ENCODE data around the gene SMARCA2.
A peak's percentile ranks its signal among the peaks of the same experiment; 100 is the strongest.
"Not testable (repeated sequence)": the region's sequence is repeated elsewhere in the genome, so short reads cannot be mapped to it uniquely, and the experiment has no call there.

Gene SMARCA2

DNA sequence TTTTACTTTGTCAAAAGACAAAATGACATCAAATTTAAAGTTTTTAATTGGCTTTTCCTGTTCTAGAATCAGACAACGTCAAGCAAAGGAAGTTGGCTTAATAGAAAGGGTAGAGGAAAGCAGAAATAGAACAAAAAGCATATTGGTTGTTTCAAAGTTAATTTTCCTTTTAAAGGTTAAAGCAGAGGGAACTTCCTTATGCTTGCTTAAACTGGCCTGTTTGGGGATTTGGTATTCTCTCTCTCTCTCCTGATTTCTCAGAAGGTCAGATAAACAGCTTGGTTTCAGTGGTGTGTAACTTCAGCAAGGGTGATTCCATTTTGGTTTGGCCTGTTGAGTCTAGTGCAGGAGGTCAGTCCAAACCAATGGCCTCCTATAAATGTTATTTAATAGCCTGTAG is 127.1 kb downstream of the SMARCA2 start:
- Histone ChIP-seq H3K36me3 (ENCODE audit: control insufficient read depth in 4 of 4, insufficient read depth in 4 of 4, low read length in 3 of 4) (peaks cover 12 to 43% (median 25%) of the 10 kb centered on the region in 4 experiments), H3K4me3 (ENCODE audit: control insufficient read depth in 1 of 7, extremely low read depth in 1 of 7, insufficient read depth in 4 of 7, low read depth in 2 of 7, low read length in 6 of 7) (no peak overlapping the region), H3K9me3 (ENCODE audit: control extremely low read depth in 1 of 5, control insufficient read depth in 4 of 5, insufficient read depth in 2 of 5, low read depth in 1 of 5, low read length in 4 of 5) (no peaks in the 10 kb centered on the region), H3K4me1 (ENCODE audit: control extremely low read depth in 1 of 4, control insufficient read depth in 4 of 4, insufficient read depth in 4 of 4, low read length in 3 of 4) (peaks cover 0 to 27% (median 8%) of the 10 kb centered on the region in 4 experiments), H3K27me3 (replicated peaks in 2 of 5; ENCODE audit: control insufficient read depth in 4 of 5, insufficient read depth in 5 of 5, low read length in 4 of 5) (no peaks in the 10 kb centered on the region), H3K27ac (ENCODE audit: insufficient read depth in 1 of 2, low read depth in 1 of 2, low read length in 2 of 2, poor library complexity in 1 of 2, severe bottlenecking in 2 of 2) (no peak overlapping the region)
- POLR2A ChIA-PET, result no interaction called here
- no peak for DNase-seq
- WGBS (ENCODE audit: insufficient coverage), result no CpG with 5 or more reads among the region's 1 CpG
- CTCF ChIA-PET, result interaction anchor here (0.8 to 1.9 kb wide), 6 partner anchors 8 to 39 kb away, joined by 3 to 10 read pairs (median 4); no protein-coding TSS in a partner anchor

DNA sequence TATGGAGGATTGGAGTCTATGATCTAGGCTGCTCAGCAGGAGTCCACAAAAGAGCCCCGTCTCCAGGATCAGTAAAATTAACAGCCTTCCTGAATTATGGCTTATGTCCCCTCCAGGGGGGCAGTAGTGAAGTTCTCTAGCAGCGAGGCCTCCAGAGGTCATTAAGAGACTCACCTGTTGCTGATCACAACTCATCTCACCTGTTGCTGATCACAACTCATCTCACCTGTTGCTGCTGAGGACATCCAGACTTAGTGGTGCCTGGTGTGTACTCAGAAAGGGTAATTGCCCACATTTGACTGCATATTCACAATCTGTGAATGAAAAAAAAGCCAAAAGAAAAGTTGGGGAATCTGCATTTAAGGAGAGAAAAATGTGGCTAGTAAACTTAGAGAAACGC is 129.5 kb downstream of the SMARCA2 start:
- WGBS (ENCODE audit: insufficient coverage), result 93% methylated on average over 2 of the region's 3 CpGs

DNA sequence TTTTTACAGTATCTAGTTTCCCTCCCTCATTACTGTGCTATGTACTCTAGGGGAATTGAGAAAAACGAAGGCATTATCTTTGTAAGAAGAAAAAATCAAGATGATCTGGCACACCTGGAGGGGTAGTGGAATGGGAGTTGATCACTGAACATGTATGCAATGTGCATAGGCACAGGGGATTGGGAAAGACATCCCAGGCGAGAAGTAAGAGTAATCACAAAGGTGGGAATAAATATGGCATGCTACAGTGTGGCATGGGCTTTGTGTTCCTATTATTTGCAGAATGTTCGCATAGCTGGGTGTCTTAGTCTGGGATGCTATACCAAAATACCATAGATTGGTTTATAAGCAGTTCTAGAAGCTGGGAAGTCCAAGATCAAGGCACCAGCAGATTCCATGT is 130.6 kb downstream of the SMARCA2 start:
- peak overlapping the region in 1 of 2 experiments; percentile 73 for H3K27ac ChIP-seq (ENCODE audit: insufficient read depth in 1 of 2, low read depth in 1 of 2, low read length in 2 of 2, poor library complexity in 1 of 2, severe bottlenecking in 2 of 2)

More for the DNA sequence above, 129.5 kb downstream of the SMARCA2 start:
- CTCF ChIA-PET, result interaction anchor here (8.8 kb wide), 1 partner anchor 32 kb away, joined by 189 read pairs; no protein-coding TSS in a partner anchor
- Histone ChIP-seq H3K36me3 (ENCODE audit: control insufficient read depth in 4 of 4, insufficient read depth in 4 of 4, low read length in 3 of 4) (peaks cover 12 to 32% (median 20%) of the 10 kb centered on the region in 4 experiments), H3K4me1 (ENCODE audit: control extremely low read depth in 1 of 4, control insufficient read depth in 4 of 4, insufficient read depth in 4 of 4, low read length in 3 of 4) (peaks cover 0 to 29% (median 8%) of the 10 kb centered on the region in 4 experiments), H3K27ac (ENCODE audit: insufficient read depth in 1 of 2, low read depth in 1 of 2, low read length in 2 of 2, poor library complexity in 1 of 2, severe bottlenecking in 2 of 2) (peak overlapping the region in 1 of 2 experiments; percentile 2), H3K27me3 (replicated peaks in 2 of 5; ENCODE audit: control insufficient read depth in 4 of 5, insufficient read depth in 5 of 5, low read length in 4 of 5) (no peaks in the 10 kb centered on the region), H3K9me3 (ENCODE audit: control extremely low read depth in 1 of 5, control insufficient read depth in 4 of 5, insufficient read depth in 2 of 5, low read depth in 1 of 5, low read length in 4 of 5) (peaks cover 0 to 3% (median 0%) of the 10 kb centered on the region in 5 experiments), H3K4me3 (ENCODE audit: control insufficient read depth in 1 of 7, extremely low read depth in 1 of 7, insufficient read depth in 4 of 7, low read depth in 2 of 7, low read length in 6 of 7) (no peak overlapping the region)
- POLR2A ChIA-PET, result no interaction called here
- DNase-seq, result no peak

DNA sequence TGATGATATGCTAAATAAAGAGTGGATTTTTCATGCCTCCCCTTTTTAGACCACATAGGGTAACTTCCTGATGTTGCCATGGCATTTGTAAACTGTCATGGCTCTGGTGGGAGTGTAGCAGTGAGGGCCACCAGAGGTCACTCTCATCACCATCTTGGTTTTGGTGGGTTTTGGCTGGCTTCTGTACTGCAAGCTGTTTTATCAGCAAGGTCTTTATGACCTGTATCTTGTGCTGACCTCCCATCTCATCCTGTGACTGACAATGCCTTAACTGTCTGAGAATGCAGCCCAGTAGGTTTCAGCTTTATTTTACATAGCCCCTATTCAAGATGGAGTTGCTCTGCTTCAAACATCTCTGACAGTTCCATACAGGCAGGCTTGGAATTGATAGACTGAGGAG is 131.6 kb downstream of the SMARCA2 start:
- Histone ChIP-seq H3K27ac (ENCODE audit: insufficient read depth in 1 of 2, low read depth in 1 of 2, low read length in 2 of 2, poor library complexity in 1 of 2, severe bottlenecking in 2 of 2) (peak overlapping the region in 1 of 2 experiments; percentile 73), H3K4me1 (ENCODE audit: control extremely low read depth in 1 of 4, control insufficient read depth in 4 of 4, insufficient read depth in 4 of 4, low read length in 3 of 4) (peaks cover 0 to 24% (median 8%) of the 10 kb centered on the region in 4 experiments), H3K36me3 (ENCODE audit: control insufficient read depth in 4 of 4, insufficient read depth in 4 of 4, low read length in 3 of 4) (peaks cover 9 to 31% (median 18%) of the 10 kb centered on the region in 4 experiments), H3K4me3 (ENCODE audit: control insufficient read depth in 1 of 7, extremely low read depth in 1 of 7, insufficient read depth in 4 of 7, low read depth in 2 of 7, low read length in 6 of 7) (peak overlapping the region in 1 of 7 experiments; percentile 16)
- CTCF ChIA-PET, result interaction anchor here (0.8 to 8.8 kb wide), 13 partner anchors 9 to 693 kb away, joined by 3 to 189 read pairs (median 6); no protein-coding TSS in a partner anchor
- H3K9me3 ChIP-seq (ENCODE audit: control extremely low read depth in 1 of 5, control insufficient read depth in 4 of 5, insufficient read depth in 2 of 5, low read depth in 1 of 5, low read length in 4 of 5); H3K27me3 ChIP-seq (replicated peaks in 2 of 5; ENCODE audit: control insufficient read depth in 4 of 5, insufficient read depth in 5 of 5, low read length in 4 of 5); POLR2A ChIA-PET: not testable (repeated sequence)
- peak; percentile 48 to 83 (median 74) for DNase-seq

More for the DNA sequence above, 130.6 kb downstream of the SMARCA2 start:
- no peak for DNase-seq
- peaks cover 11 to 29% (median 19%) of the 10 kb centered on the region in 4 experiments for H3K36me3 ChIP-seq (ENCODE audit: control insufficient read depth in 4 of 4, insufficient read depth in 4 of 4, low read length in 3 of 4)
- 94% methylated on average over 2 of the region's 3 CpGs for WGBS (ENCODE audit: insufficient coverage)
- H3K9me3 ChIP-seq (ENCODE audit: control extremely low read depth in 1 of 5, control insufficient read depth in 4 of 5, insufficient read depth in 2 of 5, low read depth in 1 of 5, low read length in 4 of 5), result peaks cover 0 to 3% (median 0%) of the 10 kb centered on the region in 5 experiments
- H3K4me1 ChIP-seq (ENCODE audit: control extremely low read depth in 1 of 4, control insufficient read depth in 4 of 4, insufficient read depth in 4 of 4, low read length in 3 of 4), result peaks cover 0 to 27% (median 8%) of the 10 kb centered on the region in 4 experiments
- no peak overlapping the region for H3K4me3 ChIP-seq (ENCODE audit: control insufficient read depth in 1 of 7, extremely low read depth in 1 of 7, insufficient read depth in 4 of 7, low read depth in 2 of 7, low read length in 6 of 7)
- ChIA-PET POLR2A (no interaction called here), CTCF (interaction anchor here (0.9 to 8.8 kb wide), 8 partner anchors 9 to 692 kb away, joined by 3 to 189 read pairs (median 14); no protein-coding TSS in a partner anchor)
- H3K27me3 ChIP-seq (replicated peaks in 2 of 5; ENCODE audit: control insufficient read depth in 4 of 5, insufficient read depth in 5 of 5, low read length in 4 of 5), result no peaks in the 10 kb centered on the region

DNA sequence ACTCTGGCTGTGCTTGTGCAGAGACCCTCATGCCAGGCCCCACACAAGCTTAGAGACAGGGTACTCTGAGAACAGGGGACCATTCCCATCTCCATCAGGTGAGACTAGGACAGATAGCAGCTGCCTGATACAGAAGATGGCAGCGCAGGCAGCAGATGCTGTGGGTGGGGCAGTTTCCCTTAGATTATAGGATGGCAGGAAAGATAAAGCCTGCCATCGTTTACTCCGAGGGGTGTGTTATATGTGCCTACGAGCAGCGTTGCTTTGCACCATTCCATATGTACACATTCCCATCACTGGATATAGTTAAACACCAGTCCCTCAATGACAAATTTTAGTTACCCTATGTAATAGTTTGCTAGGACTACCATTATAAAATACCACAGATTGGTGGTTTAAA is 135.2 kb downstream of the SMARCA2 start:
- ChIA-PET CTCF (interaction anchor here (1.2 to 8.8 kb wide), 5 partner anchors 7 to 26 kb away, joined by 3 to 189 read pairs (median 7); no protein-coding TSS in a partner anchor), POLR2A (no interaction called here)
- Histone ChIP-seq H3K36me3 (ENCODE audit: control insufficient read depth in 4 of 4, insufficient read depth in 4 of 4, low read length in 3 of 4) (peaks cover 9 to 21% (median 12%) of the 10 kb centered on the region in 4 experiments), H3K27me3 (replicated peaks in 2 of 5; ENCODE audit: control insufficient read depth in 4 of 5, insufficient read depth in 5 of 5, low read length in 4 of 5) (no peaks in the 10 kb centered on the region), H3K9me3 (ENCODE audit: control extremely low read depth in 1 of 5, control insufficient read depth in 4 of 5, insufficient read depth in 2 of 5, low read depth in 1 of 5, low read length in 4 of 5) (peaks cover 0 to 3% (median 0%) of the 10 kb centered on the region in 5 experiments), H3K4me1 (ENCODE audit: control extremely low read depth in 1 of 4, control insufficient read depth in 4 of 4, insufficient read depth in 4 of 4, low read length in 3 of 4) (peaks cover 5 to 39% (median 14%) of the 10 kb centered on the region in 4 experiments), H3K27ac (ENCODE audit: insufficient read depth in 1 of 2, low read depth in 1 of 2, low read length in 2 of 2, poor library complexity in 1 of 2, severe bottlenecking in 2 of 2) (no peak overlapping the region), H3K4me3 (ENCODE audit: control insufficient read depth in 1 of 7, extremely low read depth in 1 of 7, insufficient read depth in 4 of 7, low read depth in 2 of 7, low read length in 6 of 7) (no peak overlapping the region)
- WGBS (ENCODE audit: insufficient coverage), result no CpG with 5 or more reads among the region's 5 CpGs
- no peak for DNase-seq

DNA sequence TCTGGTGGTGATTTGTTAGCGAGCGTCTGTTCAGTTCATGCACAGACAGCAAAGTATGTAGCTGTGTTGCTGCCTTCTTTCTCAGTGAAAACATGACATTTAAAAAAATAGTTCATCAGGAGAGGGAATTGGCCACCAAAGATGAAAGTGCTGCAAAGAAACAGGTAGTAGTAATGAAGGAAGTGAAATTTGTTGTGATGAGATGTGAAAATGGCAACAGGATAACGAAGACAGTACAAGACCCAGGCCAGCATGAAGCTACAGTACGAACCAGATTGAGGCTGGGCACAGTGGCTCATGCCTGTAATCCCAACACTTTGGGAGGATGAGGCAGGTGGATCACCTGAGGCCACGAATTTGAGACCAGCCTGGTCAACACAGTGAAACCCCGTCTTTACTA is 136.0 kb downstream of the SMARCA2 start:
- ChIA-PET POLR2A (no interaction called here), CTCF (interaction anchor here (1.5 to 8.8 kb wide), 2 partner anchors 10 to 25 kb away, joined by 5 to 189 read pairs; no protein-coding TSS in a partner anchor)
- Histone ChIP-seq H3K9me3 (ENCODE audit: control extremely low read depth in 1 of 5, control insufficient read depth in 4 of 5, insufficient read depth in 2 of 5, low read depth in 1 of 5, low read length in 4 of 5) (peaks cover 0 to 3% (median 0%) of the 10 kb centered on the region in 5 experiments), H3K27me3 (replicated peaks in 2 of 5; ENCODE audit: control insufficient read depth in 4 of 5, insufficient read depth in 5 of 5, low read length in 4 of 5) (no peaks in the 10 kb centered on the region), H3K27ac (ENCODE audit: insufficient read depth in 1 of 2, low read depth in 1 of 2, low read length in 2 of 2, poor library complexity in 1 of 2, severe bottlenecking in 2 of 2) (no peak overlapping the region), H3K4me3 (ENCODE audit: control insufficient read depth in 1 of 7, extremely low read depth in 1 of 7, insufficient read depth in 4 of 7, low read depth in 2 of 7, low read length in 6 of 7) (no peak overlapping the region), H3K36me3 (ENCODE audit: control insufficient read depth in 4 of 4, insufficient read depth in 4 of 4, low read length in 3 of 4) (peaks cover 9 to 21% (median 12%) of the 10 kb centered on the region in 4 experiments), H3K4me1 (ENCODE audit: control extremely low read depth in 1 of 4, control insufficient read depth in 4 of 4, insufficient read depth in 4 of 4, low read length in 3 of 4) (peaks cover 10 to 41% (median 16%) of the 10 kb centered on the region in 4 experiments)
- 96% methylated on average over 4 of the region's 6 CpGs for WGBS (ENCODE audit: insufficient coverage)
- DNase-seq, result no peak

DNA sequence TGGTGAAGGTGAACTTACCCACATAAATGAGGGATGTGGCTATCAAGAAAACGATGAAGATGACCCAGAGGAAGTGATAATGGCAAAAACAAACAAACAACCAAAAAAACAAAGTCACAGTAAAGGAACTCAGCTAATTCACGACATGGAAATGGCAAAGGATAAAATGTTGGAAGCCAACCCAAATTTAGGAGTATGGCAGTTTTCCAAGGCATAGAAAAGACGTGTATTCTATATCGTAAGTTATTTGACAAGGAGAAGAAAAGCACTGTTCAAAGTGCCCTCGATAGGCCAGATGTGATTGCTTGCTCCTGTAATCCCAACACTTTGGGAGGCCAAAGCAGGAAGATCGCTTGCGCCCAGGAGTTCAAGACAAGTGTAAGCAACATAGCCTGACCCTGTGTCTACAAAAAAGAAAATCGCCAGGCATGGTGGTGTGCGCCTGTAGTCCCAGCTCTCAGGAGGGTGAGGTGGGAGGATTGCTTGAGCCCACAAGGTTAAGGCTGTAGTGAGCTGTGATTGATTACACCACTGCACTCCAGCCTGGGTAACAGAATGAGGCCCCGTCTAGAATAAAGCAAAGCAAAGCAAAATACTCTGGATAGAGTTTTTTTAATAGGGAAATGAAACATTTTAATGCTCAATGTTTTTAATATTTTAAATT is 138.0 kb downstream of the SMARCA2 start:
- CTCF ChIA-PET, result interaction anchor here (1.1 kb wide), 1 partner anchor 28 kb away, joined by 3 read pairs; no protein-coding TSS in a partner anchor
- no peak overlapping the region for H3K4me3 ChIP-seq (ENCODE audit: control insufficient read depth in 1 of 7, extremely low read depth in 1 of 7, insufficient read depth in 4 of 7, low read depth in 2 of 7, low read length in 6 of 7)
- H3K27ac ChIP-seq (ENCODE audit: insufficient read depth in 1 of 2, low read depth in 1 of 2, low read length in 2 of 2, poor library complexity in 1 of 2, severe bottlenecking in 2 of 2), result no peak overlapping the region
- no peaks in the 10 kb centered on the region for H3K27me3 ChIP-seq (replicated peaks in 2 of 5; ENCODE audit: control insufficient read depth in 4 of 5, insufficient read depth in 5 of 5, low read length in 4 of 5)
- peaks cover 19 to 50% (median 31%) of the 10 kb centered on the region in 4 experiments for H3K4me1 ChIP-seq (ENCODE audit: control extremely low read depth in 1 of 4, control insufficient read depth in 4 of 4, insufficient read depth in 4 of 4, low read length in 3 of 4)
- 98% methylated on average over 5 of the region's 10 CpGs for WGBS (ENCODE audit: insufficient coverage)
- peaks cover 0 to 3% (median 0%) of the 10 kb centered on the region in 5 experiments for H3K9me3 ChIP-seq (ENCODE audit: control extremely low read depth in 1 of 5, control insufficient read depth in 4 of 5, insufficient read depth in 2 of 5, low read depth in 1 of 5, low read length in 4 of 5)
- H3K36me3 ChIP-seq (ENCODE audit: control insufficient read depth in 4 of 4, insufficient read depth in 4 of 4, low read length in 3 of 4), result peaks cover 8 to 21% (median 10%) of the 10 kb centered on the region in 4 experiments
- POLR2A ChIA-PET, result no interaction called here
- DNase-seq, result no peak
